MCF 10A (cell line): ENCODE measurements around the gene PRR35. TPM values are rescaled to one million over a fixed set of nuclear protein-coding genes. Genes with fewer than 3 reads are reported as not detected.

Source experiments
- BruUV-seq: library from RNA; stranded (reverse); fragments of 400-500 nt; replicated peaks from 2 replicates; lab custom pipeline; 2021; lab: Mats Ljungman, UMichigan
- CTCF ChIA-PET: fragments of 300-600 bp; sonication (Branson Sonifier 250); formaldehyde crosslinking; extraction: SDS; loops from one replicate; lab custom pipeline; 2021; ENCODE audit warnings: antibody characterized with exemption, inconsistent platforms; lab: Yijun Ruan, JAX
- POLR2A ChIA-PET: fragments of 300-600, 350-650 bp; sonication (Branson Sonifier 250); formaldehyde crosslinking; extraction: SDS; loops from one replicate; lab custom pipeline; 2020; ENCODE audit warnings: antibody characterized with exemption, inconsistent platforms; lab: Yijun Ruan, JAX
- DNase-seq: peaks from one replicate; pipeline ENCODE4 v3.0.0-alpha.2; 2018; ENCODE audit not compliant: unreplicated experiment
- H3K27ac Mint-ChIP-seq: one replicate; pipeline ENCODE4 v1.8.0; 2022; ENCODE audit warnings: mild to moderate bottlenecking, low read depth, mixed read lengths; ENCODE audit not compliant: unreplicated experiment
- H3K27me3 Mint-ChIP-seq: one replicate; pipeline ENCODE4 v1.8.0; 2022; ENCODE audit warnings: mixed read lengths; ENCODE audit not compliant: insufficient read depth, unreplicated experiment
- H3K36me3 Mint-ChIP-seq: one replicate; pipeline ENCODE4 v1.8.0; 2022; ENCODE audit warnings: mild to moderate bottlenecking, moderate library complexity, mixed read lengths; ENCODE audit not compliant: insufficient read depth, unreplicated experiment
- H3K4me1 Mint-ChIP-seq: one replicate; pipeline ENCODE4 v1.8.0; 2022; ENCODE audit warnings: mixed read lengths; ENCODE audit not compliant: insufficient read depth, unreplicated experiment
- H3K4me3 Mint-ChIP-seq: one replicate; pipeline ENCODE4 v1.8.0; 2022; ENCODE audit warnings: mild to moderate bottlenecking, moderate library complexity, mixed read lengths; ENCODE audit not compliant: unreplicated experiment
- H3K9me3 Mint-ChIP-seq: one replicate; pipeline ENCODE4 v1.8.0; 2022; ENCODE audit warnings: mixed read lengths; ENCODE audit not compliant: unreplicated experiment
- CTCF ChIP-seq: fragments of 200-600 bp; IDR thresholded peaks from one replicate; pipeline ENCODE4 v1.8.0; 2022; ENCODE audit warnings: antibody characterized with exemption, mild to moderate bottlenecking; ENCODE audit not compliant: unreplicated experiment
- intact Hi-C: fragments of 100-400 bp; cut with micrococcal nuclease; formaldehyde crosslinking; loops from 2 replicates; pipeline ENCODE4 v1.14.1; 2022
- total RNA-seq: library from RNA; stranded (reverse); gene quantifications from 2 replicates; pipeline ENCODE4 v1.2.3, GENCODE V29; 2022

Gene PRR35
- total RNA-seq, 1 experiment from 2014 or later, result not detected

GRCh38 chr16:572865-573650 is 12.9 kb downstream of the PRR35 start:
- H3K27me3 Mint-ChIP-seq, result no peaks in the 10 kb centered on the region
- TF ChIP-seq CTCF, result no peak
- intact Hi-C loops, result no loop called here
- peaks cover 8% of the 10 kb centered on the region for H3K4me1 Mint-ChIP-seq
- CTCF ChIA-PET, result interaction anchor here (0.5 kb wide), 1 partner anchor 909 kb away, joined by 3 read pairs; no protein-coding TSS in a partner anchor
- no peaks in the 10 kb centered on the region for H3K9me3 Mint-ChIP-seq
- no TSS peak for BruUV-seq
- H3K27ac Mint-ChIP-seq, result no peak overlapping the region
- H3K4me3 Mint-ChIP-seq, result no peak overlapping the region
- POLR2A ChIA-PET, result no interaction called here
- peaks cover 13% of the 10 kb centered on the region for H3K36me3 Mint-ChIP-seq
- no peak for DNase-seq

DNA sequence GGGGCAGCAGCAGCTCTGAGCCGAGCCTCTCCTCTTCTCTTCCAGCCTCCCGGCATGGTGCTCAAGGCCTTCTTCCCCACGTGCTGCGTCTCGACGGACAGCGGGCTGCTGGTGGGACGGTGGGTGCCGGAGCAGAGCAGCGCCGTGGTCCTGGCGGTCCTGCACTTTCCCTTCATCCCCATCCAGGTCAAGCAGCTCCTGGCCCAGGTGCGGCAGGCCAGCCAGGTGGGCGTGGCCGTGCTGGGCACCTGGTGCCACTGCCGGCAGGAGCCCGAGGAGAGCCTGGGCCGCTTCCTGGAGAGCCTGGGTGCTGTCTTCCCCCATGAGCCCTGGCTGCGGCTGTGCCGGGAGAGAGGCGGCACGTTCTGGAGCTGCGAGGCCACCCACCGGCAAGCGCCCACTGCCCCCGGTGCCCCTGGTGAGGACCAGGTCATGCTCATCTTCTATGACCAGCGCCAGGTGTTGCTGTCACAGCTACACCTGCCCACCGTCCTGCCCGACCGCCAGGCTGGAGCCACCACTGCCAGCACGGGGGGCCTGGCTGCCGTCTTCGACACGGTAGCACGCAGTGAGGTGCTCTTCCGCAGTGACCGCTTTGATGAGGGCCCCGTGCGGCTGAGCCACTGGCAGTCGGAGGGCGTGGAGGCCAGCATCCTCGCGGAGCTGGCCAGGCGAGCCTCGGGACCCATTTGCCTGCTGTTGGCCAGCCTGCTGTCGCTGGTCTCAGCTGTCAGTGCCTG is 14.0 kb downstream of the PRR35 start:
- intact Hi-C loops, result no loop called here
- peaks cover 8% of the 10 kb centered on the region for H3K4me1 Mint-ChIP-seq
- DNase-seq, result no peak
- TF ChIP-seq CTCF, result no peak
- BruUV-seq, result no TSS peak
- no peak overlapping the region for H3K4me3 Mint-ChIP-seq
- POLR2A ChIA-PET, result no interaction called here
- H3K27ac Mint-ChIP-seq, result no peak overlapping the region
- CTCF ChIA-PET, result no interaction called here
- peaks cover 13% of the 10 kb centered on the region for H3K36me3 Mint-ChIP-seq
- no peaks in the 10 kb centered on the region for H3K9me3 Mint-ChIP-seq
- no peaks in the 10 kb centered on the region for H3K27me3 Mint-ChIP-seq

- H3K27ac Mint-ChIP-seq, result no peak overlapping the region
- BruUV-seq, result no TSS peak
- ChIA-PET POLR2A (interaction anchor here (0.9 kb wide), 1 partner anchor 12 kb away, joined by 3 read pairs; no protein-coding TSS in a partner anchor), CTCF (interaction anchor here (1.0 kb wide), 1 partner anchor 10 kb away, joined by 4 read pairs; no protein-coding TSS in a partner anchor)
- H3K27me3 Mint-ChIP-seq, result no peaks in the 10 kb centered on the region
- H3K4me1 Mint-ChIP-seq, result peaks cover 8% of the 10 kb centered on the region
- no peak for TF ChIP-seq CTCF
- no peaks in the 10 kb centered on the region for H3K9me3 Mint-ChIP-seq
- DNase-seq, result no peak
- peaks cover 13% of the 10 kb centered on the region for H3K36me3 Mint-ChIP-seq
- intact Hi-C loops, result no loop called here
- no peak overlapping the region for H3K4me3 Mint-ChIP-seq
Observed at GRCh38 chr16:575354-576196, 15.4 kb downstream of the PRR35 start.
